T1000 (cell line): Measurements from ENCODE around the gene AMDHD2.
A peak's percentile ranks its signal among the peaks of the same experiment; 100 is the strongest.
"Not testable (repeated sequence)": the region's sequence is repeated elsewhere in the genome, so short reads cannot be mapped to it uniquely, and the experiment has no call there.

Experiments
- DNase-seq: peaks from one replicate; lab custom pipeline; 2025; ENCODE audit warnings: mixed read lengths; lab: John Stamatoyannopoulos, UW

Gene AMDHD2, protein sequence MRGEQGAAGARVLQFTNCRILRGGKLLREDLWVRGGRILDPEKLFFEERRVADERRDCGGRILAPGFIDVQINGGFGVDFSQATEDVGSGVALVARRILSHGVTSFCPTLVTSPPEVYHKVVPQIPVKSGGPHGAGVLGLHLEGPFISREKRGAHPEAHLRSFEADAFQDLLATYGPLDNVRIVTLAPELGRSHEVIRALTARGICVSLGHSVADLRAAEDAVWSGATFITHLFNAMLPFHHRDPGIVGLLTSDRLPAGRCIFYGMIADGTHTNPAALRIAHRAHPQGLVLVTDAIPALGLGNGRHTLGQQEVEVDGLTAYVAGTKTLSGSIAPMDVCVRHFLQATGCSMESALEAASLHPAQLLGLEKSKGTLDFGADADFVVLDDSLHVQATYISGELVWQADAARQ

GRCh38 chr16:2520097-2520783 lies at the start of gene AMDHD2:
AMDHD2 (plus strand) TSS chr16:2520371; CDS start chr16:2520459, 88 bp downstream.
- DNase-seq = peak; percentile 90

DNA sequence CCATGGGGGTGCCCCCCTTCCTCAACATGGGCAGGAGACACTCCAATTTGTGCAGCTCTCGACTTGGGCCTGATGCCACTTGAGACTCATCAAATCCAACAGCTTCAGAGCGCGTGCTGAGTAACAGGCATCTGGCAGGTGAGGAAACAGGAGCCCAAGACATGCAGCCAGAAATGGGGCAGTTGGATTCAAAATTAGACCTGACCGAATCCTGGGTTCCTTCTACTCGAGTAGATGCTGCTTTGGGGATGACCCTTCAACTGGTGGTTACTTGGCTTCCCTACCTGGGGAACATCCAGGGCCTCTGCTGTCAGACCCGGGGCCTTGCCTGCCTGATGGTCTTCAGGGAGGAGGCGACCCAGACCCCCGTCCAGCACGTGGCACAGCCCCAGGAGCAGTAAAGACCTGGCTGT lies 49.6 kb upstream of the AMDHD2 start:
- DNase-seq = no peak

GRCh38 chr16:2471016-2471652 lies 49.0 kb upstream of the AMDHD2 start, which contains the start of gene NTN3:
NTN3 (plus strand) TSS chr16:2471297; CDS start chr16:2471702, 405 bp downstream.
- DNase-seq = no peak

DNA sequence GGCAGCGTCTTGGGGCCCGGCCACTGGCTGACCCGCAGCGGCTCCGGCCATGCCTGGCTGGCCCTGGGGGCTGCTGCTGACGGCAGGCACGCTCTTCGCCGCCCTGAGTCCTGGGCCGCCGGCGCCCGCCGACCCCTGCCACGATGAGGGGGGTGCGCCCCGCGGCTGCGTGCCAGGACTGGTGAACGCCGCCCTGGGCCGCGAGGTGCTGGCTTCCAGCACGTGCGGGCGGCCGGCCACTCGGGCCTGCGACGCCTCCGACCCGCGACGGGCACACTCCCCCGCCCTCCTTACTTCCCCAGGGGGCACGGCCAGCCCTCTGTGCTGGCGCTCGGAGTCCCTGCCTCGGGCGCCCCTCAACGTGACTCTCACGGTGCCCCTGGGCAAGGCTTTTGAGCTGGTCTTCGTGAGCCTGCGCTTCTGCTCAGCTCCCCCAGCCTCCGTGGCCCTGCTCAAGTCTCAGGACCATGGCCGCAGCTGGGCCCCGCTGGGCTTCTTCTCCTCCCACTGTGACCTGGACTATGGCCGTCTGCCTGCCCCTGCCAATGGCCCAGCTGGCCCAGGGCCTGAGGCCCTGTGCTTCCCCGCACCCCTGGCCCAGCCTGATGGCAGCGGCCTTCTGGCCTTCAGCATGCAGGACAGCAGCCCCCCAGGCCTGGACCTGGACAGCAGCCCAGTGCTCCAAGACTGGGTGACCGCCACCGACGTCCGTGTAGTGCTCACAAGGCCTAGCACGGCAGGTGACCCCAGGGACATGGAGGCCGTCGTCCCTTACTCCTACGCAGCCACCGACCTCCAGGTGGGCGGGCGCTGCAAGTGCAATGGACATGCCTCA lies 48.3 kb upstream of the AMDHD2 start:
- no peak for DNase-seq

GRCh38 chr16:2472488-2472864 lies 47.7 kb upstream of the AMDHD2 start:
- DNase-seq = no peak

- no peak for DNase-seq
Measured at GRCh38 chr16:2472885-2473445, 47.2 kb upstream of the AMDHD2 start.

DNA sequence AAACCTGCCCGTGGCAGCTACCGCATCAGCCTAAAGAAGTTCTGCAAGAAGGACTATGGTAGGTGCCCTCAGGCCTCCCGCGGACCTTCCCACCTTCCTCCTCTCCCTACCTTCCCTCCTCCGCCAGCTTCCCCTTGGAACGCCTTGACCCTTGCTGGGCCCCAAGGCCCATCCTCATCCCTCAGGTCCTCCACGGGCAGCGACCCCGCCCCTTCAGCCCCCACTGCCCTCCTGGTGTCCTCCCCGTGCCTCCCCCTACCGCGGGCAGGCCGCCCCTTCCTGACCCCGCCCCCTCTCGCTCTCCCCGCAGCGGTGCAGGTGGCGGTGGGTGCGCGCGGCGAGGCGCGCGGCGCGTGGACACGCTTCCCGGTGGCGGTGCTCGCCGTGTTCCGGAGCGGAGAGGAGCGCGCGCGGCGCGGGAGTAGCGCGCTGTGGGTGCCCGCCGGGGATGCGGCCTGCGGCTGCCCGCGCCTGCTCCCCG lies 46.7 kb upstream of the AMDHD2 start:
- DNase-seq = no peak

DNA sequence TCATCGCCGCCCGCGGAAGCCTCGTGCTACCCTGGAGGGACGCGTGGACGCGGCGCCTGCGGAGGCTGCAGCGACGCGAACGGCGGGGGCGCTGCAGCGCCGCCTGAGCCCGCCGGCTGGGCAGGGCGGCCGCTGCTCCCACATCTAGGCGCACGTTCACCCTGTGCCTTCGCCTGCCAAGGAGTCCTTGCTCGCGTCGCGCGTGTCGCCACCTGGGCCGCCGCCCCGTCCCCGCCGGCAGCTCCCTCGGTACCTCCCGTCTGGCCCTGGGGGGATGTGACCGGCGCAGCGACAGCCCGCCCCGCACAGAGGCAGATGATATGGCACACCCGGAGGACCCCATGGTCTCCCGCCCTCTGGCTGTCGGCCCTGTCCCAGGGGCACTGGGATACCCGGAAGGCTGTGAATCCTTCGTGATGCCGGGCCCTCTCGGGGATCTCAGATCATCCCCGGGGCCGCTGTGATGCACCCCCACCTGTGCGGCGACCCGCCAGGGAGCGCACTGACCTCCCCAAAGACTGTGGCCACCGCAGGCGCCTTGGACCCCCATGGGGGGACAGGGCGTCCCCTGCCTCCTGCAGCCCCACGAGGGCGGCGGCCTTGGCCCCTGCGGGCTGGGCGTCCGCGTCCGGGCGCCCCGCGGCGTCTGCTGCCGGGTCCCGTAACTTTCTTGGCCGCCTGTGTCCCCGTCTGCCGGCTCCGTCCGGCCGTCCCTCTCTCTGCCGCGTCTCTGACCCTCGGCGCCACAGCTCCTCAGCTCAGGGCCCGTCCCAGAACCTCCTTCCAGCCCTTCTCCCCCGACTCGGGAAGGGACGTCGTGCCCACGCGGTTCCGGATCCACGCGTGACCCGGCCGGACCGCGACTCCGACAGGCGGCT lies 45.9 kb upstream of the AMDHD2 start:
- peak; percentile 19 for DNase-seq

- DNase-seq = peak; percentile 83
Measured at GRCh38 chr16:2474877-2475412, 45.2 kb upstream of the AMDHD2 start, which contains the start of gene TBC1D24. TBC1D24 (plus strand) TSS chr16:2475127; CDS start chr16:2496149, 21,022 bp downstream.

- DNase-seq = no peak
Measured at GRCh38 chr16:2475413-2476344, 44.5 kb upstream of the AMDHD2 start.

GRCh38 chr16:2476345-2476720 lies 43.8 kb upstream of the AMDHD2 start:
- DNase-seq = no peak

DNA sequence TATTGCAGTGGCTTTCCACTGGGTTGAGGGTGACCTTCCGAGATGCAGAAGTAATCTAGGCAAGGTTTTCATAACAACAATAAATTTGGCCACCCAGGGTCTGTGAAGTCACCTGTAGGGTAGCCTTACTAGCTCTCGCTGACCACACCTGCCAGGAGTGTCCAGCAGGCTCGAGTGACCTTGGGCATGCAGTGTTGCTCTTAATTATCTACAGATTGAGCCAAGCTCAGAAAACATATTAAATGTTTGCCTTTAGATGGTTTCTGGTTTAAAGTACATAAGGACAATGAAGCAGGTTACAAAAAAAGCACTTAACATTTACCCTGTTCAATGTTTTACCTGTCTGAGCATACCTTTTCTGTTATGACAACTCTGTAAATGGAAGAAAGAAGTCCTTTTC lies 43.4 kb upstream of the AMDHD2 start:
- DNase-seq = no peak

GRCh38 chr16:2477327-2477726 lies 42.8 kb upstream of the AMDHD2 start:
- no peak for DNase-seq

- no peak for DNase-seq
Measured at GRCh38 chr16:2478279-2478678, 41.9 kb upstream of the AMDHD2 start.

DNA sequence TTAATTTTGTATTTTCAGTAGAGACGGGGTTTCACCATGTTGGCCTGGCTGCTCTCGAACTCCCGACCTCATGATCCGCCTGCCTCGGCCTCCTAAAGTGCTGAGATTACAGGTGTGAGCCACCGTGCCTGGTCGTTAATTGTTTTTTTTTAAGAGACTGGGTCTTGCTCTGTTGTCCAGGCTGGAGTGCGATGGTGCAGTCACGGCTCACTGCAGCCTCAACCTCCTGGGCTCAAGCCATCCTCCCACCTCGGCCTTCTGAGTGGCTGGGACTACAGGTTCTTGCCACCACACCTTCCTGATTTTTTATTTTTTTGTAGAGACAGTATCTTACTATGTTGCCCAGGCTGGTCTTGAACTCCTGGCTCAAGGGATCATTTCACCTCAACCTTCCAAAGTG lies 40.2 kb upstream of the AMDHD2 start:
- DNase-seq = not testable (repeated sequence)

DNA sequence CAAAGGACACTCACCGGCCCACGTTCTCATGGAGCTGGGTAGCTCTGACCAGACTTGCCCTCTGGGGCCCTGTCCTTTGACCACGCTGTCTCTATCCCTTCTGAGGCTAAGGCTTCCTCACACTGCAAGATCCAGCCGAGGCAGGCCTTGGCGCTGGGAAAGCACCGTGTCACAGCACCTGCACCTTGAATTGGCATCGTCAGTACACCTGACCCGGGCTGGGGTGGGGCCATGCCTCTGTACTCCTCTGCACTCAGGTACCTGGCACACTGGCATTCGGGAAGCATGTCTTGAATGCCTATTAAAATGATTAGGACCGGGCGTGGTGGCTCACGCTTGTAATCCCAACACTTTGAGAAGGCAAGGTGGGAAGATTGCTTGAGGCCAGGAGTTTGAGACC lies 39.2 kb upstream of the AMDHD2 start:
- DNase-seq = no peak

- no peak for DNase-seq
Measured at GRCh38 chr16:2481676-2482075, 38.5 kb upstream of the AMDHD2 start.

DNA sequence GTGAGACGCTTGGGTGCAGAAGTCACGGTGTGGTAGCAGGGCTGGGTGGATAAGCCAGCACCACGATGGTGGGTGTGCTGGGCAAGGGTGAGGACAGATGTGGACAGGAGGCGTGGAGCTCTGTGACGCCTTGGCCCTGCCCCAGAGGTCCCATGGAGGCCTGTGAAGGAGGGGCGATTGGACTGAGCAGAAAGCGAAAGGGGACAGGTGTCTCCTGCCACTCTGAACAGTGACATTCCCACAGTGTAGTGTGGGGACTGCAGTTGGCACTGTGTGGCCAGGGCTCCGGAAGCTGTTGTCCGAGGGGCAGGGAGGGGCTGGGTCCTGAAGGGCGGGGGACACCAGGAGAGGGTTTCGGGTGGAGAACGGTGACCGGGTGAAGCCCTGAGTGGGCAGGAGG lies 37.9 kb upstream of the AMDHD2 start:
- no peak for DNase-seq
